T-helper 1 cell treated with Interleukin-12 subunit alpha and Interleukin-12 subunit beta and Interleukin-4 antibody, amounts not matched to agents 30 ng/mL and 1 ng/mL, for 36 hours (primary cell): ENCODE data around the gene PPARGC1A. TPM values are rescaled to one million over a fixed set of nuclear protein-coding genes. Genes with fewer than 3 reads are reported as not detected.

Experiments
- intact Hi-C: fragments of 100-400 bp; cut with micrococcal nuclease; formaldehyde crosslinking; loops from one replicate; pipeline ENCODE4 v1.15.1; 2024
- total RNA-seq: library from RNA; stranded (reverse); gene quantifications from 2 replicates; pipeline ENCODE4 v1.2.3, GENCODE V29; 2022

PPARGC1A gene
- total RNA-seq, 1 donor from 2014 or later = not detected

GRCh38 chr4:23839279-23839678 is 50.6 kb downstream of the PPARGC1A start:
- intact Hi-C loops = no loop called here

GRCh38 chr4:23838607-23839006 is 51.2 kb downstream of the PPARGC1A start:
- intact Hi-C loops = no loop called here

GRCh38 chr4:23838131-23838530 is 51.7 kb downstream of the PPARGC1A start:
- intact Hi-C loops = no loop called here

- intact Hi-C loops = no loop called here
Measured at GRCh38 chr4:23837371-23837770, 52.5 kb downstream of the PPARGC1A start.

- intact Hi-C loops = no loop called here
Measured at GRCh38 chr4:23835774-23836478, 53.9 kb downstream of the PPARGC1A start.

GRCh38 chr4:23828779-23829178 is 61.1 kb downstream of the PPARGC1A start:
- intact Hi-C loops = no loop called here

GRCh38 chr4:23828020-23828715 is 61.7 kb downstream of the PPARGC1A start:
- intact Hi-C loops = no loop called here

GRCh38 chr4:23822181-23822580 is 67.7 kb downstream of the PPARGC1A start:
- intact Hi-C loops = no loop called here

- intact Hi-C loops = no loop called here
Measured at GRCh38 chr4:23819041-23819511, 70.8 kb downstream of the PPARGC1A start.

GRCh38 chr4:23818097-23818885 is 71.6 kb downstream of the PPARGC1A start:
- intact Hi-C loops = no loop called here

- intact Hi-C loops = no loop called here
Measured at GRCh38 chr4:23814996-23815660, 74.7 kb downstream of the PPARGC1A start.

- intact Hi-C loops = no loop called here
Measured at GRCh38 chr4:23814587-23814986, 75.3 kb downstream of the PPARGC1A start.

- intact Hi-C loops = no loop called here
Measured at GRCh38 chr4:23811161-23811560, 78.7 kb downstream of the PPARGC1A start.

GRCh38 chr4:23805450-23805851 is 84.4 kb downstream of the PPARGC1A start:
- intact Hi-C loops = no loop called here

- intact Hi-C loops = no loop called here
Measured at GRCh38 chr4:23789762-23790161, 100.1 kb downstream of the PPARGC1A start.

GRCh38 chr4:23788460-23788859 is 101.4 kb downstream of the PPARGC1A start:
- intact Hi-C loops = no loop called here

- intact Hi-C loops = no loop called here
Measured at GRCh38 chr4:23788027-23788426, 101.8 kb downstream of the PPARGC1A start.

GRCh38 chr4:23782778-23783437 is 106.9 kb downstream of the PPARGC1A start:
- intact Hi-C loops = no loop called here

- intact Hi-C loops = no loop called here
Measured at GRCh38 chr4:23779839-23780238, 110.0 kb downstream of the PPARGC1A start.

GRCh38 chr4:23779422-23779821 is 110.4 kb downstream of the PPARGC1A start:
- intact Hi-C loops = no loop called here

GRCh38 chr4:23775694-23776093 is 114.2 kb downstream of the PPARGC1A start:
- intact Hi-C loops = no loop called here
